K562 (cell line): Measurements from ENCODE around the gene MED17. TPM values are rescaled to one million over a fixed set of nuclear protein-coding genes. Genes with fewer than 3 reads are reported as not detected.

ENCODE experiments used
- ATAC-seq: fragments of 200-7000 bp; cut with Tn5 transposase; 3 replicates; pipeline ENCODE4 v1.9.1; 2020; ENCODE audit warnings: moderate library complexity
- BruUV-seq: library from RNA; stranded (reverse); fragments of 400-500 nt; replicated peaks from 2 replicates; lab custom pipeline; 2021; lab: Mats Ljungman, UMichigan
- CTCF ChIA-PET: fragments of 300-600 bp; formaldehyde crosslinking; extraction: SDS; loops from one replicate; lab custom pipeline; 2021; ENCODE audit warnings: low intra/inter-chr PET ratio; lab: Yijun Ruan, JAX
- POLR2A ChIA-PET: fragments of 300-600, 350-650 bp; sonication (Branson Sonifier 250); formaldehyde crosslinking; extraction: SDS; loops from one replicate; lab custom pipeline; 2021; ENCODE audit warnings: antibody characterized with exemption, inconsistent platforms; lab: Yijun Ruan, JAX
- DNase-seq, 4 experiments: peaks; one replicate each; pipeline versions ENCODE4 v3.0.0 to v3.0.0-alpha.2; 2011 to 2018; ENCODE audit warnings: low spot score in 3 of 4, mixed read lengths in 3 of 4; ENCODE audit errors: extremely low read depth in 1 of 4
- FAIRE-seq: peaks from 2 replicates; lab custom pipeline; 2011; peaks lifted over from hg19 to GRCh38; lab: Jason Lieb, UNC
- H2AFZ ChIP-seq: 2 replicates; pipeline ENCODE4 v1.6.0; 2011; ENCODE audit warnings: low read depth, low read length, control low read depth, inconsistent platforms
- H3K27ac ChIP-seq: fragments of 200-600 bp; 3 replicates; pipeline ENCODE4 v1.8.0; 2011; ENCODE audit warnings: low read depth, mild to moderate bottlenecking, control low read depth, inconsistent platforms, low read length, moderate library complexity, mixed read lengths; ENCODE audit errors: extremely low read depth
- H3K27me3 ChIP-seq, 2 experiments: fragments of 300-600 bp in 1 of 2; 2 replicates in 1 of 2; 3 replicates in 1 of 2; pipeline versions ENCODE4 v1.6.0 to v1.8.0; 2011; ENCODE audit warnings: inconsistent platforms in 2 of 2, low read length in 2 of 2, mild to moderate bottlenecking in 1 of 2, mixed read lengths in 1 of 2, moderate library complexity in 1 of 2; ENCODE audit not compliant: control insufficient read depth in 2 of 2, insufficient read depth in 2 of 2
- H3K36me3 ChIP-seq: fragments of 300-600 bp; 3 replicates; pipeline ENCODE4 v1.8.0; 2011; ENCODE audit warnings: mild to moderate bottlenecking, low read length, inconsistent platforms; ENCODE audit not compliant: control insufficient read depth, insufficient read depth
- H3K4me1 ChIP-seq, 2 experiments: fragments of 200-600 bp in 1 of 2; replicated peaks in 1 of 2; 2 replicates in 1 of 2; 3 replicates in 1 of 2; pipeline versions ENCODE4 v1.5.1 to v1.8.0; 2011; ENCODE audit warnings: inconsistent platforms in 2 of 2, low read length in 2 of 2, mild to moderate bottlenecking in 1 of 2, mixed read lengths in 1 of 2, moderate library complexity in 1 of 2; ENCODE audit not compliant: control insufficient read depth in 2 of 2, insufficient read depth in 2 of 2
- H3K4me2 ChIP-seq: 2 replicates; pipeline ENCODE4 v1.6.1; 2011; ENCODE audit warnings: low read length, control low read depth, inconsistent platforms, mixed read lengths; ENCODE audit not compliant: insufficient read depth
- H3K4me3 ChIP-seq: fragments of 200-600 bp; sonication (generic), shearing (Covaris generic); 2 replicates; pipeline ENCODE4 v1.5.1; 2016; ENCODE audit warnings: control low read depth, inconsistent platforms
- H3K79me2 ChIP-seq: fragments of 200-600 bp; 3 replicates; pipeline ENCODE4 v1.8.0; 2011; ENCODE audit warnings: low read length, inconsistent platforms; ENCODE audit not compliant: control insufficient read depth, insufficient read depth
- H3K9ac ChIP-seq, 2 experiments: 2 replicates each; pipeline versions ENCODE4 v1.6.0 to v1.6.1; 2011; ENCODE audit warnings: low read depth in 2 of 2, low read length in 2 of 2, control low read depth in 1 of 2, inconsistent platforms in 1 of 2, mild to moderate bottlenecking in 1 of 2, mixed read lengths in 1 of 2; ENCODE audit not compliant: insufficient read depth in 1 of 2
- H3K9me1 ChIP-seq: one replicate; pipeline ENCODE4 v1.6.0; 2011; ENCODE audit warnings: inconsistent platforms, mild to moderate bottlenecking, low read length, moderate library complexity; ENCODE audit not compliant: control insufficient read depth, insufficient read depth
- H3K9me3 ChIP-seq: replicated peaks from 2 replicates; pipeline ENCODE4 v1.5.1; 2011; ENCODE audit warnings: low read depth, low read length, inconsistent platforms; ENCODE audit not compliant: control insufficient read depth, insufficient read depth
- H4K20me1 ChIP-seq: replicated peaks from 2 replicates; pipeline ENCODE4 v1.6.1; 2011; ENCODE audit warnings: low read length, inconsistent platforms, mixed read lengths; ENCODE audit not compliant: control insufficient read depth, insufficient read depth
- ARID3A ChIP-seq: IDR thresholded peaks from 2 replicates; pipeline ENCODE4 v1.6.1; 2012; ENCODE audit warnings: low read depth, low read length, improper control_type of control experiment, borderline replicate concordance
- BHLHE40 ChIP-seq: IDR thresholded peaks from 2 replicates; pipeline ENCODE4 v1.6.1; 2011; ENCODE audit warnings: low read length, improper control_type of control experiment
- CBX2 ChIP-seq: fragments of 200-600 bp; sonication (generic); IDR thresholded peaks from one replicate; pipeline ENCODE4 v1.6.1; 2012; ENCODE audit warnings: mild to moderate bottlenecking, low read length, inconsistent platforms; ENCODE audit not compliant: insufficient read depth, poor library complexity, severe bottlenecking
- CGGBP1 ChIP-seq: fragments of 250-450 bp; sonication (Bioruptor Pico); IDR thresholded peaks from 2 replicates; pipeline ENCODE4 v1.9.0; 2021; ENCODE audit warnings: mild to moderate bottlenecking
- DDX20 ChIP-seq: fragments of 450-650 bp; IDR thresholded peaks from 2 replicates; pipeline ENCODE4 v1.6.1; 2016; ENCODE audit warnings: missing genetic modification characterization, low read depth, mild to moderate bottlenecking, missing compliant biosample characterization, moderate library complexity
- HDAC8 ChIP-seq: fragments of 450-650 bp; IDR thresholded peaks from 2 replicates; pipeline ENCODE4 v1.6.1; 2016; ENCODE audit warnings: mild to moderate bottlenecking, missing genetic modification characterization, moderate library complexity, missing compliant biosample characterization
- KLF6 ChIP-seq: fragments of 250-450 bp; sonication (Bioruptor Pico); IDR thresholded peaks from 2 replicates; pipeline ENCODE4 v1.4.0; 2020; ENCODE audit warnings: mild to moderate bottlenecking, moderate library complexity, borderline replicate concordance
- MAX ChIP-seq: sonication (generic); formaldehyde crosslinking; IDR thresholded peaks from 2 replicates; pipeline ENCODE4 v1.9.0; 2022; ENCODE audit warnings: mild to moderate bottlenecking, missing genetic modification reagents
- POLR2B ChIP-seq: fragments of 450-650 bp; IDR thresholded peaks from 2 replicates; pipeline ENCODE4 v1.6.1; 2018; ENCODE audit warnings: low read depth; ENCODE audit not compliant: partially characterized antibody
- RAD21 ChIP-seq, 2 experiments: fragments of 250-450 bp in 1 of 2; fragments of 450-650 bp in 1 of 2; sonication (Bioruptor Pico) in 1 of 2; formaldehyde crosslinking in 1 of 2; IDR thresholded peaks in 1 of 2; conservative IDR thresholded peaks in 1 of 2; 2 replicates each; pipeline versions ENCODE4 v1.4.0 to v1.8.0; 2020 to 2022; ENCODE audit warnings: mild to moderate bottlenecking in 2 of 2, moderate library complexity in 1 of 2
- RB1 ChIP-seq: fragments of 450-650 bp; IDR thresholded peaks from 2 replicates; pipeline ENCODE4 v1.6.1; 2017; ENCODE audit warnings: low read depth, mild to moderate bottlenecking
- RFX5 ChIP-seq: IDR thresholded peaks from 2 replicates; pipeline ENCODE4 v1.6.1; 2011; ENCODE audit warnings: low read depth, mild to moderate bottlenecking, improper control_type of control experiment, low read length
- SNIP1 ChIP-seq: fragments of 450-650 bp; IDR thresholded peaks from 2 replicates; pipeline ENCODE4 v1.7.1; 2017; ENCODE audit warnings: low read depth, mild to moderate bottlenecking
- ZNF551 ChIP-seq: fragments of 250-450 bp; sonication (Bioruptor Pico); IDR thresholded peaks from 2 replicates; pipeline ENCODE4 v1.5.0; 2021; ENCODE audit warnings: mild to moderate bottlenecking, moderate library complexity
- ZNF766 ChIP-seq: fragments of 200-800 bp; sonication (Bioruptor generic); conservative IDR thresholded peaks from 2 replicates; pipeline ENCODE4 v1.6.1; 2016; ENCODE audit warnings: missing genetic modification characterization, missing compliant biosample characterization
- WGBS: fragments of 100-300 bp; shearing (Covaris generic); methylation state at CpG from one replicate; pipeline ENCODE4 v1.1.6; 2016; ENCODE audit warnings: low coverage, mixed read lengths; ENCODE audit not compliant: insufficient coverage; ENCODE audit errors: missing lambda C conversion rate; 5-methylcytosine and 5-hydroxymethylcytosine counted together
- in situ Hi-C: fragments of 300-500 bp; cut with MboI; formaldehyde crosslinking; loops from 4 replicates; pipeline ENCODE4 v1.15.0; 2018; ENCODE audit warnings: inconsistent platforms, mixed read lengths
- intact Hi-C: fragments of 100-400 bp; cut with micrococcal nuclease; formaldehyde crosslinking; loops from 2 replicates; pipeline ENCODE4 v1.14.2; 2022
- polyA plus RNA-seq, 8 experiments: library from polyadenylated mRNA; depleted of rRNA in 4 of 8; stranded (reverse) in 5 of 8; unstranded in 3 of 8; fragments of >200 nt; fragmentation: Nextera tagmentation in 2 of 8; fragmentation: Illumina TruSeq in 1 of 8; extraction: Ambion mirVana in 2 of 8; extraction: Trizol in 1 of 8; gene quantifications; 2 replicates each; pipeline versions ENCODE4 v1.2.1 to v1.2.3, GENCODE V29; 2011 to 2014; ENCODE audit warnings: inconsistent platforms in 1 of 8, missing spikeins in 1 of 8
- total RNA-seq, 7 experiments: library from RNA; depleted of rRNA in 6 of 7; stranded (reverse); fragments of >200 nt in 6 of 7; fragmentation: Illumina TruSeq in 2 of 7; extraction: Trizol in 2 of 7; gene quantifications; 2 replicates each; pipeline versions ENCODE4 v1.2.1 to v1.2.3, GENCODE V29; 2011 to 2021; ENCODE audit warnings: low replicate concordance in 1 of 7

The MED17 gene
- total and polyA plus RNA-seq, 9 of the 15 experiments (the other 6 are each of a cell fraction or from before 2014, with no cell fraction given) = 6.7 to 34.7 (median 26.8) TPM

- H3K4me3 ChIP-seq = no peak overlapping the region
- H3K79me2 ChIP-seq = peaks cover 3% of the 10 kb centered on the region; the same call in 1 of the 3 replicates
- no TSS peak for BruUV-seq
- H3K4me2 ChIP-seq = no peak overlapping the region
- H3K9me1 ChIP-seq = no peaks in the 10 kb centered on the region
- no peak overlapping the region for H3K9ac ChIP-seq
- in situ Hi-C loops = no loop called here
- no peaks in the 10 kb centered on the region for H3K9me3 ChIP-seq
- H3K36me3 ChIP-seq = peaks cover 93% of the 10 kb centered on the region
- FAIRE-seq (no peak), ATAC-seq (no peak), DNase-seq (no peak)
- no peaks in the 10 kb centered on the region for H4K20me1 ChIP-seq
- 64% methylated on average over 2 of the region's 2 CpGs for WGBS
- no peak overlapping the region for H2AFZ ChIP-seq
- H3K27ac ChIP-seq = no peak overlapping the region
- H3K27me3 ChIP-seq = no peaks in the 10 kb centered on the region
- ChIA-PET POLR2A (interaction anchor here (0.7 to 1.3 kb wide), 6 partner anchors 8 to 60 kb away, joined by 3 to 5 read pairs (median 3); partner anchors contain the start of genes C11orf54, MED17 and TAF1D), CTCF (no interaction called here)
- peaks cover 0 to 4% of the 10 kb centered on the region in 2 experiments; a peak in 1 of 5 replicates for H3K4me1 ChIP-seq
- TF ChIP-seq DDX20 (tag) = no peak
- TF ChIP-seq RAD21 (CRISPR knock-in tag; conservative IDR thresholded peaks at IDR 0.05 in 1 of 2, IDR thresholded peaks at IDR 0.05 in 1 of 2) = no peak
- TF ChIP-seq CGGBP1 (CRISPR knock-in tag) = no peak
- TF ChIP-seq CBX2 = no peak
- no peak for TF ChIP-seq ZNF551
- no peak for TF ChIP-seq BHLHE40
- no peak for TF ChIP-seq ZNF766 (CRISPR knock-in tag)
- no peak for TF ChIP-seq POLR2B
- no peak for TF ChIP-seq SNIP1
- TF ChIP-seq ARID3A = no peak
- no peak for TF ChIP-seq HDAC8
- TF ChIP-seq RFX5 = no peak
- no peak for TF ChIP-seq MAX (CRISPR knock-in tag)
- TF ChIP-seq KLF6 (CRISPR knock-in tag) = no peak
- no peak for TF ChIP-seq RB1
- intact Hi-C loops = no loop called here
Measured at GRCh38 chr11:93801366-93801765, 17.3 kb downstream of the MED17 start.
